HUES64 (cell line): ENCODE results near the gene NOG.

Experiments used
- H3K27ac ChIP-seq: 2 replicates; pipeline ENCODE4 v1.7.0; 2013; ENCODE audit warnings: low read depth, low read length, inconsistent platforms
- H3K27me3 ChIP-seq: 2 replicates; pipeline ENCODE4 v1.6.1; 2013; ENCODE audit warnings: mild to moderate bottlenecking, low read length; ENCODE audit not compliant: insufficient read depth
- H3K36me3 ChIP-seq: 2 replicates; pipeline ENCODE4 v1.6.1; 2013; ENCODE audit warnings: mild to moderate bottlenecking, low read length; ENCODE audit not compliant: insufficient read depth
- H3K4me1 ChIP-seq: 2 replicates; pipeline ENCODE4 v1.6.1; 2013; ENCODE audit warnings: mild to moderate bottlenecking, low read length, moderate library complexity; ENCODE audit not compliant: insufficient read depth
- H3K4me3 ChIP-seq: 2 replicates; pipeline ENCODE4 v1.5.1; 2013; ENCODE audit warnings: mild to moderate bottlenecking, low read length, moderate library complexity
- H3K9ac ChIP-seq: 2 replicates; pipeline ENCODE4 v1.6.1; 2013; ENCODE audit warnings: mild to moderate bottlenecking, low read depth, low read length
- H3K9me3 ChIP-seq: 2 replicates; pipeline ENCODE4 v1.6.1; 2013; ENCODE audit warnings: low read depth, low read length; ENCODE audit not compliant: insufficient read depth
- WGBS: fragments of 150-250, 120-280 bp; methylation state at CpG from one replicate; pipeline ENCODE4 v1.1.7; 2013; ENCODE audit warnings: missing lambda C conversion rate; 5-methylcytosine and 5-hydroxymethylcytosine counted together

The NOG gene

GRCh38 chr17:56613131-56613530, 19.6 kb downstream of the NOG start:
- no peaks in the 10 kb centered on the region for H3K27me3 ChIP-seq
- WGBS, result 82% methylated on average over 2 of the region's 2 CpGs
- no peaks in the 10 kb centered on the region for H3K9me3 ChIP-seq

GRCh38 chr17:56614522-56614921, 21.0 kb downstream of the NOG start:
- no peak overlapping the region for H3K27ac ChIP-seq
- no peak overlapping the region for H3K4me3 ChIP-seq
- no peaks in the 10 kb centered on the region for H3K9me3 ChIP-seq
- no peaks in the 10 kb centered on the region for H3K4me1 ChIP-seq
- H3K27me3 ChIP-seq, result no peaks in the 10 kb centered on the region
- 90% methylated on average over 2 of the region's 2 CpGs for WGBS
- no peak overlapping the region for H3K9ac ChIP-seq
- no peaks in the 10 kb centered on the region for H3K36me3 ChIP-seq

More at GRCh38 chr17:56613131-56613530, 19.6 kb downstream of the NOG start:
- Histone ChIP-seq H3K4me1 (no peaks in the 10 kb centered on the region), H3K4me3 (no peak overlapping the region), H3K36me3 (no peaks in the 10 kb centered on the region), H3K27ac (no peak overlapping the region), H3K9ac (no peak overlapping the region)

GRCh38 chr17:56616239-56616638, 22.7 kb downstream of the NOG start:
- H3K27ac ChIP-seq, result no peak overlapping the region
- 88% methylated on average over 2 of the region's 2 CpGs for WGBS
- no peaks in the 10 kb centered on the region for H3K27me3 ChIP-seq
- H3K4me3 ChIP-seq, result no peak overlapping the region
- no peak overlapping the region for H3K9ac ChIP-seq
- no peaks in the 10 kb centered on the region for H3K36me3 ChIP-seq
- no peaks in the 10 kb centered on the region for H3K9me3 ChIP-seq
- H3K4me1 ChIP-seq, result no peaks in the 10 kb centered on the region

GRCh38 chr17:56623383-56623782, 29.9 kb downstream of the NOG start:
- H3K9me3 ChIP-seq, result no peaks in the 10 kb centered on the region
- no peaks in the 10 kb centered on the region for H3K36me3 ChIP-seq
- H3K4me1 ChIP-seq, result peaks cover 10% of the 10 kb centered on the region
- no peaks in the 10 kb centered on the region for H3K27me3 ChIP-seq
- WGBS, result 91% methylated on average over 1 of the region's 1 CpG
- no peak overlapping the region for H3K27ac ChIP-seq
- no peak overlapping the region for H3K4me3 ChIP-seq
- H3K9ac ChIP-seq, result no peak overlapping the region

- H3K27ac ChIP-seq, result no peak overlapping the region
- H3K9ac ChIP-seq, result no peak overlapping the region
- H3K4me3 ChIP-seq, result no peak overlapping the region
- H3K27me3 ChIP-seq, result no peaks in the 10 kb centered on the region
- no peaks in the 10 kb centered on the region for H3K9me3 ChIP-seq
- H3K36me3 ChIP-seq, result no peaks in the 10 kb centered on the region
- WGBS, result 80% methylated on average over 2 of the region's 2 CpGs
- H3K4me1 ChIP-seq, result peaks cover 10% of the 10 kb centered on the region
Observed at GRCh38 chr17:56624309-56624708, 30.8 kb downstream of the NOG start.

- 0 out of 2 replicates have a peak overlapping the region, but pooled peaks have one; percentile 11 for H3K4me3 ChIP-seq
- 59% methylated on average over 4 of the region's 4 CpGs for WGBS
- H3K36me3 ChIP-seq, result no peaks in the 10 kb centered on the region
- peaks cover 10% of the 10 kb centered on the region for H3K4me1 ChIP-seq
- H3K27ac ChIP-seq, result no peak overlapping the region
- H3K27me3 ChIP-seq, result no peaks in the 10 kb centered on the region
- no peaks in the 10 kb centered on the region for H3K9me3 ChIP-seq
- no peak overlapping the region for H3K9ac ChIP-seq
Observed at GRCh38 chr17:56624912-56625311, 31.4 kb downstream of the NOG start.

- H3K4me1 ChIP-seq, result peaks cover 3% of the 10 kb centered on the region
- H3K4me3 ChIP-seq, result no peak overlapping the region
- H3K9me3 ChIP-seq, result no peaks in the 10 kb centered on the region
- no peak overlapping the region for H3K9ac ChIP-seq
- H3K27me3 ChIP-seq, result no peaks in the 10 kb centered on the region
- H3K36me3 ChIP-seq, result no peaks in the 10 kb centered on the region
- H3K27ac ChIP-seq, result no peak overlapping the region
- 48% methylated on average over 7 of the region's 7 CpGs for WGBS
Observed at GRCh38 chr17:56629531-56630075, 36.1 kb downstream of the NOG start.

- Histone ChIP-seq H3K36me3 (no peaks in the 10 kb centered on the region), H3K4me1 (no peaks in the 10 kb centered on the region), H3K9me3 (no peaks in the 10 kb centered on the region), H3K4me3 (no peak overlapping the region), H3K9ac (no peak overlapping the region), H3K27me3 (no peaks in the 10 kb centered on the region), H3K27ac (no peak overlapping the region)
- WGBS, result 84% methylated on average over 4 of the region's 4 CpGs
Observed at GRCh38 chr17:56630202-56630601, 36.7 kb downstream of the NOG start.

GRCh38 chr17:56633681-56634080, 40.2 kb downstream of the NOG start:
- Histone ChIP-seq H3K36me3 (no peaks in the 10 kb centered on the region), H3K4me3 (no peak overlapping the region), H3K9ac (no peak overlapping the region), H3K27me3 (no peaks in the 10 kb centered on the region), H3K27ac (no peak overlapping the region), H3K9me3 (no peaks in the 10 kb centered on the region), H3K4me1 (no peaks in the 10 kb centered on the region)
- WGBS, result 89% methylated on average over 4 of the region's 4 CpGs

GRCh38 chr17:56635641-56636040, 42.1 kb downstream of the NOG start:
- H3K27me3 ChIP-seq, result no peaks in the 10 kb centered on the region
- no peaks in the 10 kb centered on the region for H3K36me3 ChIP-seq
- 100% methylated on average over 1 of the region's 1 CpG for WGBS
- no peak overlapping the region for H3K9ac ChIP-seq
- no peaks in the 10 kb centered on the region for H3K9me3 ChIP-seq
- H3K4me1 ChIP-seq, result no peaks in the 10 kb centered on the region
- H3K27ac ChIP-seq, result no peak overlapping the region
- H3K4me3 ChIP-seq, result no peak overlapping the region

GRCh38 chr17:56636265-56636664, 42.8 kb downstream of the NOG start:
- H3K9me3 ChIP-seq, result no peaks in the 10 kb centered on the region
- H3K9ac ChIP-seq, result no peak overlapping the region
- no peaks in the 10 kb centered on the region for H3K36me3 ChIP-seq
- 100% methylated on average over 1 of the region's 3 CpGs for WGBS
- H3K4me1 ChIP-seq, result no peaks in the 10 kb centered on the region
- no peaks in the 10 kb centered on the region for H3K27me3 ChIP-seq
- no peak overlapping the region for H3K4me3 ChIP-seq
- no peak overlapping the region for H3K27ac ChIP-seq

- no peaks in the 10 kb centered on the region for H3K27me3 ChIP-seq
- 88% methylated on average over 6 of the region's 8 CpGs for WGBS
- H3K36me3 ChIP-seq, result no peaks in the 10 kb centered on the region
- H3K9me3 ChIP-seq, result no peaks in the 10 kb centered on the region
- H3K4me1 ChIP-seq, result no peaks in the 10 kb centered on the region
- no peak overlapping the region for H3K4me3 ChIP-seq
- H3K27ac ChIP-seq, result no peak overlapping the region
- H3K9ac ChIP-seq, result no peak overlapping the region
Observed at GRCh38 chr17:56637254-56637653, 43.8 kb downstream of the NOG start.
